ENCODE results near the gene RAB27B.

DNA sequence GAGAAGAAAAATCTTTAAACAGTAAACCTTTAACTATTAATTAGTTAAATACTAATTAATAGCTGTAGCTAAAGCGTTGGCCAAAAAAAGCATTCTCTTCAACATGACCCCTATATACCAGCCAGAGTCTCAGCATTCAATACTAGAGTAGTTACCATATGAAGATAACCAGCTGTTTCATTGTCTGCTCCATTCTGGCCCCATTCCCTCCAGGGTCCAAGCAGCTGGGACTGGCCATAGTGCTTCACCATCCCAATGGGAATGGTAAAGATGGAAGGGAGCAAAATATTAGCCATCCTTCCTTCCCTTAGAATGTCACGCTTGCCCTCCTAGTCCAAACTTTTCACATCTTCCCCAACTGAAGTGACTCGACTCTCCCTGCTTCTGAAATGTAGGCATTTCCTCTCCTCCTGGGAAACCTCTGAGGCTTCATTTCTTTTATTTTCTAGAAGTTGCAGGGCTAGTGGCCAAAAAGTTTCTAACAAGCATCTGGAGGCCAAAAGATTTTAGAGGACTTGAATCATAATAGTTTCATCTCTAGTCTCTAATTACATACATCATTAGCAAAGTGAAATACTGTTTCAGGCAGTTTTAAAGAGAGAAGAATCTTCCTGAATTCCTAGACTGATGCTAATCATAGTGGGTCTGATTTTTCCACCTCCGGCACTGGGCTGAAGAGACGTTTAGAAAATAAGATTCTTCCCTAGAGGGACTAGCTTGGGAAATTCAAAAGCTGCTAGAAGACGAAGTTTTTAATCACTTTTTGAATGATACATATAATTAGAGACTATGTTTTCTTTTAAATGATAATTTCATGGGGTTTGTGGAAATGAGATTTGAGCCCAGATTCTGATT lies 78.3 kb downstream of the RAB27B start:
- no peak for TF ChIP-seq POLR2A (IDR thresholded peaks at IDR 0.05)
- TF ChIP-seq, protein P1, sequence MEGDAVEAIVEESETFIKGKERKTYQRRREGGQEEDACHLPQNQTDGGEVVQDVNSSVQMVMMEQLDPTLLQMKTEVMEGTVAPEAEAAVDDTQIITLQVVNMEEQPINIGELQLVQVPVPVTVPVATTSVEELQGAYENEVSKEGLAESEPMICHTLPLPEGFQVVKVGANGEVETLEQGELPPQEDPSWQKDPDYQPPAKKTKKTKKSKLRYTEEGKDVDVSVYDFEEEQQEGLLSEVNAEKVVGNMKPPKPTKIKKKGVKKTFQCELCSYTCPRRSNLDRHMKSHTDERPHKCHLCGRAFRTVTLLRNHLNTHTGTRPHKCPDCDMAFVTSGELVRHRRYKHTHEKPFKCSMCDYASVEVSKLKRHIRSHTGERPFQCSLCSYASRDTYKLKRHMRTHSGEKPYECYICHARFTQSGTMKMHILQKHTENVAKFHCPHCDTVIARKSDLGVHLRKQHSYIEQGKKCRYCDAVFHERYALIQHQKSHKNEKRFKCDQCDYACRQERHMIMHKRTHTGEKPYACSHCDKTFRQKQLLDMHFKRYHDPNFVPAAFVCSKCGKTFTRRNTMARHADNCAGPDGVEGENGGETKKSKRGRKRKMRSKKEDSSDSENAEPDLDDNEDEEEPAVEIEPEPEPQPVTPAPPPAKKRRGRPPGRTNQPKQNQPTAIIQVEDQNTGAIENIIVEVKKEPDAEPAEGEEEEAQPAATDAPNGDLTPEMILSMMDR (IDR thresholded peaks at IDR 0.05 in 8 of 11, conservative IDR thresholded peaks at IDR 0.05 in 3 of 11): no peak
- no peak for TF ChIP-seq POLR2AphosphoS5 (IDR thresholded peaks at IDR 0.05)
